ENCODE measurements around the gene STXBP2. TPM values are rescaled to one million over a fixed set of nuclear protein-coding genes. Genes with fewer than 3 reads are reported as not detected.
A peak's percentile ranks its signal among the peaks of the same experiment; 100 is the strongest.

Gene STXBP2
- total RNA-seq, 5 donors from 2014 or later (not counting 1 experiment from before 2014, with no cell fraction given), result 185 to 229 (median 228) TPM

- H3K9me3 ChIP-seq, result no peaks in the 10 kb centered on the region
- H3K27ac Mint-ChIP-seq, result no peak overlapping the region
- no peaks in the 10 kb centered on the region for H3K36me3 Mint-ChIP-seq
- ChIA-PET POLR2A (no interaction called here), CTCF (no interaction called here)
- no peak overlapping the region for H3K4me3 Mint-ChIP-seq
- WGBS (ENCODE audit: insufficient coverage), result 57% methylated on average over 8 of the region's 8 CpGs
- H3K36me3 ChIP-seq (ENCODE audit: control insufficient read depth in 2 of 2, extremely low read depth in 1 of 2, insufficient read depth in 1 of 2, low read length in 1 of 2), result no peaks in the 10 kb centered on the region
- no peak overlapping the region for H3K4me3 ChIP-seq (ENCODE audit: control insufficient read depth in 1 of 2, extremely low read depth in 1 of 2, low read length in 1 of 2)
- ATAC-seq (replicated peaks in 1 of 4) (no peak), DNase-seq (peak in 3 of 35 experiments; percentile 14 to 49 (median 20))
- H3K27ac ChIP-seq (ENCODE audit: low read length), result peak overlapping the region; percentile 55
- peaks cover 0 to 26% of the 10 kb centered on the region in 2 experiments for H3K27me3 ChIP-seq (replicated peaks in 1 of 2; ENCODE audit: control insufficient read depth in 2 of 2, extremely low read depth in 1 of 2, insufficient read depth in 2 of 2, low read length in 1 of 2)
- H3K9me3 Mint-ChIP-seq, result no peaks in the 10 kb centered on the region
- H3K4me1 ChIP-seq (ENCODE audit: control insufficient read depth in 1 of 2, extremely low read depth in 1 of 2, insufficient read depth in 2 of 2, low read length in 2 of 2), result peaks cover 0 to 47% of the 10 kb centered on the region in 2 experiments
- peaks cover 0 to 11% (median 3%) of the 10 kb centered on the region in 3 donors for H3K4me1 Mint-ChIP-seq
- H3K27me3 Mint-ChIP-seq, result no peaks in the 10 kb centered on the region
These were observed 53.9 kb downstream of the STXBP2 start for GRCh38 chr19:7690779-7691258.

GRCh38 chr19:7691497-7691896, 54.6 kb downstream of the STXBP2 start:
- ChIA-PET POLR2A (interaction anchor here in 1 of 2 donors (0.5 kb wide), 1 partner anchor 508 kb away, joined by 4 read pairs; no protein-coding TSS in a partner anchor), CTCF (no interaction called here)
- peak in 13 of 35 experiments; percentile 18 to 63 (median 31) for DNase-seq
- H3K4me1 ChIP-seq (ENCODE audit: control insufficient read depth in 1 of 2, extremely low read depth in 1 of 2, insufficient read depth in 2 of 2, low read length in 2 of 2), result peaks cover 0 to 47% of the 10 kb centered on the region in 2 experiments
- H3K36me3 ChIP-seq (ENCODE audit: control insufficient read depth in 2 of 2, extremely low read depth in 1 of 2, insufficient read depth in 1 of 2, low read length in 1 of 2), result no peaks in the 10 kb centered on the region
- peaks cover 0 to 12% (median 3%) of the 10 kb centered on the region in 3 donors for H3K4me1 Mint-ChIP-seq
- no peaks in the 10 kb centered on the region for H3K9me3 ChIP-seq
- peak overlapping the region; percentile 55 for H3K27ac ChIP-seq (ENCODE audit: low read length)
- no peaks in the 10 kb centered on the region for H3K9me3 Mint-ChIP-seq
- H3K4me3 Mint-ChIP-seq, result no peak overlapping the region
- no peak overlapping the region for H3K27ac Mint-ChIP-seq
- H3K36me3 Mint-ChIP-seq, result no peaks in the 10 kb centered on the region
- peak in 2 of 4 experiments; percentile 16 to 52 for ATAC-seq (replicated peaks in 1 of 4)
- H3K27me3 ChIP-seq (replicated peaks in 1 of 2; ENCODE audit: control insufficient read depth in 2 of 2, extremely low read depth in 1 of 2, insufficient read depth in 2 of 2, low read length in 1 of 2), result peaks cover 0 to 28% of the 10 kb centered on the region in 2 experiments
- peaks cover 0 to 1% of the 10 kb centered on the region in 2 donors for H3K27me3 Mint-ChIP-seq
- no peak overlapping the region for H3K4me3 ChIP-seq (ENCODE audit: control insufficient read depth in 1 of 2, extremely low read depth in 1 of 2, low read length in 1 of 2)

- Histone ChIP-seq H3K36me3 (ENCODE audit: control insufficient read depth in 2 of 2, extremely low read depth in 1 of 2, insufficient read depth in 1 of 2, low read length in 1 of 2) (no peaks in the 10 kb centered on the region), H3K9me3 (no peaks in the 10 kb centered on the region), H3K27me3 (replicated peaks in 1 of 2; ENCODE audit: control insufficient read depth in 2 of 2, extremely low read depth in 1 of 2, insufficient read depth in 2 of 2, low read length in 1 of 2) (peaks cover 0 to 38% of the 10 kb centered on the region in 2 experiments), H3K4me1 (ENCODE audit: control insufficient read depth in 1 of 2, extremely low read depth in 1 of 2, insufficient read depth in 2 of 2, low read length in 2 of 2) (peaks cover 0 to 47% of the 10 kb centered on the region in 2 experiments), H3K4me3 (ENCODE audit: control insufficient read depth in 1 of 2, extremely low read depth in 1 of 2, low read length in 1 of 2) (no peak overlapping the region), H3K27ac (ENCODE audit: low read length) (peak overlapping the region; percentile 38)
- DNase-seq (peak in 19 of 35 experiments; percentile 13 to 72 (median 33)), ATAC-seq (replicated peaks in 1 of 4) (peak in 1 of 4 experiments; percentile 65)
- ChIA-PET POLR2A (no interaction called here), CTCF (no interaction called here)
- no peaks in the 10 kb centered on the region for H3K36me3 Mint-ChIP-seq
- peaks cover 0 to 4% of the 10 kb centered on the region in 2 donors for H3K27me3 Mint-ChIP-seq
- H3K27ac Mint-ChIP-seq, result no peak overlapping the region
- no peak overlapping the region for H3K4me3 Mint-ChIP-seq
- no peaks in the 10 kb centered on the region for H3K9me3 Mint-ChIP-seq
- peaks cover 0 to 13% (median 3%) of the 10 kb centered on the region in 3 donors for H3K4me1 Mint-ChIP-seq
- 51% methylated on average over 13 of the region's 13 CpGs for WGBS (ENCODE audit: insufficient coverage)
These were observed 55.6 kb downstream of the STXBP2 start for GRCh38 chr19:7692417-7693088.

- CTCF ChIA-PET, result no interaction called here
These were observed 57.6 kb downstream of the STXBP2 start for GRCh38 chr19:7694499-7694898.

More at GRCh38 chr19:7694499-7694898, 57.6 kb downstream of the STXBP2 start:
- peaks cover 0 to 48% of the 10 kb centered on the region in 2 experiments for H3K27me3 ChIP-seq (replicated peaks in 1 of 2; ENCODE audit: control insufficient read depth in 2 of 2, extremely low read depth in 1 of 2, insufficient read depth in 2 of 2, low read length in 1 of 2)
- no peak overlapping the region for H3K27ac Mint-ChIP-seq
- ATAC-seq (replicated peaks in 1 of 4) (no peak), DNase-seq (no peak)
- H3K4me1 ChIP-seq (ENCODE audit: control insufficient read depth in 1 of 2, extremely low read depth in 1 of 2, insufficient read depth in 2 of 2, low read length in 2 of 2), result peaks cover 0 to 41% of the 10 kb centered on the region in 2 experiments
- no peak overlapping the region for H3K27ac ChIP-seq (ENCODE audit: low read length)
- peaks cover 3 to 9% of the 10 kb centered on the region in 2 donors for H3K27me3 Mint-ChIP-seq
- H3K36me3 Mint-ChIP-seq, result no peaks in the 10 kb centered on the region
- peaks cover 8 to 18% (median 9%) of the 10 kb centered on the region in 3 donors for H3K4me1 Mint-ChIP-seq
- 88% methylated on average over 2 of the region's 4 CpGs for WGBS (ENCODE audit: insufficient coverage)
- no peak overlapping the region for H3K4me3 ChIP-seq (ENCODE audit: control insufficient read depth in 1 of 2, extremely low read depth in 1 of 2, low read length in 1 of 2)
- no peaks in the 10 kb centered on the region for H3K9me3 ChIP-seq
- no peaks in the 10 kb centered on the region for H3K9me3 Mint-ChIP-seq
- POLR2A ChIA-PET, result no interaction called here
- H3K36me3 ChIP-seq (ENCODE audit: control insufficient read depth in 2 of 2, extremely low read depth in 1 of 2, insufficient read depth in 1 of 2, low read length in 1 of 2), result no peaks in the 10 kb centered on the region
- H3K4me3 Mint-ChIP-seq, result no peak overlapping the region

Other genes with a start within 250 kb of the STXBP2 start
- 1 to 10 TPM in 1 of 5 donors, under 1 TPM in 3, not detected in 1; 0.35 to 1.1 (median 0.67) TPM for gene PEX11G, start 148.1 kb upstream of the STXBP2 start, total RNA-seq
- gene ZNF358, start 121.0 kb upstream of the STXBP2 start, total RNA-seq, result 10 to 100 TPM in 1 of 5 donors, 1 to 10 TPM in 4; 4.3 to 10.3 (median 8.5) TPM
- gene MCOLN1, start 114.5 kb upstream of the STXBP2 start, total RNA-seq, result 10 to 100 TPM; 13.0 to 16.7 (median 15.3) TPM
- 100 to 1,000 TPM in 3 of 5 donors, 10 to 100 TPM in 2; 88.4 to 158 (median 125) TPM for gene PNPLA6, start 101.4 kb upstream of the STXBP2 start, total RNA-seq
- 1 to 10 TPM in 2 of 5 donors, under 1 TPM in 3; 0.47 to 1.3 (median 0.51) TPM for gene CAMSAP3, start 41.2 kb upstream of the STXBP2 start, total RNA-seq
- gene XAB2, start 7.6 kb upstream of the STXBP2 start, total RNA-seq, result 10 to 100 TPM; 59.9 to 82.6 (median 78.1) TPM
- gene PET100, start 7.3 kb upstream of the STXBP2 start, total RNA-seq, result 100 to 1,000 TPM; 105 to 139 (median 110) TPM
- gene PCP2, start 3.4 kb upstream of the STXBP2 start, total RNA-seq, result 1 to 10 TPM; 1.6 to 8.9 (median 5.9) TPM
- 1 to 10 TPM in 1 of 5 donors, not detected in 4; 1.6 TPM for gene RETN, start 31.9 kb downstream of the STXBP2 start, total RNA-seq
- gene MCEMP1, start 40.0 kb downstream of the STXBP2 start, total RNA-seq, result under 1 TPM in 1 of 5 donors, not detected in 4; 0.26 TPM
- gene TRAPPC5, start 43.7 kb downstream of the STXBP2 start, total RNA-seq, result 10 to 100 TPM; 39.2 to 75.3 (median 69.4) TPM
- 1 to 10 TPM in 3 of 5 donors, under 1 TPM in 2; 0.90 to 2.5 (median 1.2) TPM for gene FCER2, start 65.0 kb downstream of the STXBP2 start, total RNA-seq
- not detected for gene CLEC4G, start 95.0 kb downstream of the STXBP2 start, total RNA-seq
- gene CD209, start 110.4 kb downstream of the STXBP2 start, total RNA-seq, result under 1 TPM in 1 of 5 donors, not detected in 4; 0.07 TPM
- under 1 TPM in 2 of 5 donors, not detected in 3; 0.20 to 0.30 TPM for gene CLEC4M, start 126.1 kb downstream of the STXBP2 start, total RNA-seq
- 10 to 100 TPM in 4 of 5 donors, 1 to 10 TPM in 1; 9.6 to 15.1 (median 13.7) TPM for gene EVI5L, start 193.1 kb downstream of the STXBP2 start, total RNA-seq
- gene PRR36, start 237.3 kb downstream of the STXBP2 start, total RNA-seq, result under 1 TPM; 0.28 to 0.85 (median 0.36) TPM

Data from T-cell (primary cell).